ENCODE data around the gene UPK3A. TPM values are rescaled to one million over a fixed set of nuclear protein-coding genes. Genes with fewer than 3 reads are reported as not detected.

The UPK3A gene
- total RNA-seq: not detected

- no peak for DNase-seq
These were observed at the start of gene UPK3A for GRCh38 chr22:45284705-45285262. Gene UPK3A, plus strand, starts transcription at chr22:45284949. Its CDS starts 65 bp downstream, at chr22:45285014.

- no peak for DNase-seq
These were observed 49.5 kb upstream of the UPK3A start for GRCh38 chr22:45235101-45235777.

GRCh38 chr22:45235851-45236342, 48.9 kb upstream of the UPK3A start:
- DNase-seq: no peak

GRCh38 chr22:45237065-45237990, 47.4 kb upstream of the UPK3A start:
- no peak for DNase-seq

- no peak for DNase-seq
These were observed 46.4 kb upstream of the UPK3A start for GRCh38 chr22:45238076-45238956.

GRCh38 chr22:45238957-45239680, 45.6 kb upstream of the UPK3A start:
- no peak for DNase-seq

GRCh38 chr22:45239681-45240051, 45.1 kb upstream of the UPK3A start:
- DNase-seq: no peak

- no peak for DNase-seq
These were observed 44.5 kb upstream of the UPK3A start for GRCh38 chr22:45240104-45240809.

- DNase-seq: peak; percentile 72
These were observed 43.7 kb upstream of the UPK3A start, which contains the start of gene KIAA0930 for GRCh38 chr22:45240810-45241631. Gene KIAA0930, minus strand, starts transcription at chr22:45240894. Its CDS starts 191 bp downstream, at chr22:45240703.

- DNase-seq: no peak
These were observed 42.0 kb upstream of the UPK3A start for GRCh38 chr22:45242778-45243191.

GRCh38 chr22:45244916-45245315, 39.8 kb upstream of the UPK3A start:
- no peak for DNase-seq

- peak; percentile 38 for DNase-seq
These were observed 38.4 kb upstream of the UPK3A start for GRCh38 chr22:45246060-45246985.

- no peak for DNase-seq
These were observed 35.8 kb upstream of the UPK3A start for GRCh38 chr22:45248832-45249561.

GRCh38 chr22:45251825-45252224, 32.9 kb upstream of the UPK3A start:
- no peak for DNase-seq

- DNase-seq: no peak
These were observed 31.6 kb upstream of the UPK3A start for GRCh38 chr22:45253039-45253641.

GRCh38 chr22:45254388-45254787, 30.4 kb upstream of the UPK3A start:
- no peak for DNase-seq

- no peak for DNase-seq
These were observed 29.9 kb upstream of the UPK3A start for GRCh38 chr22:45254789-45255278.

Measured in occipital lobe (tissue), 2 donors.